Measurements from ENCODE around the gene GNG13. TPM values are rescaled to one million over a fixed set of nuclear protein-coding genes. Genes with fewer than 3 reads are reported as not detected.
"Not testable (repeated sequence)": the region's sequence is repeated elsewhere in the genome, so short reads cannot be mapped to it uniquely, and the experiment has no call there.

GNG13 gene
- total RNA-seq, 1 donor from 2014 or later = not detected

GRCh38 chr16:778447-778846, 22.1 kb downstream of the GNG13 start:
- DNase-seq (ENCODE audit: low spot score) = no peak

- DNase-seq (ENCODE audit: low spot score) = no peak
Measured at GRCh38 chr16:777826-778225, 22.7 kb downstream of the GNG13 start.

GRCh38 chr16:776824-777223, 23.7 kb downstream of the GNG13 start:
- no peak for DNase-seq (ENCODE audit: low spot score)

GRCh38 chr16:776298-776697, 24.2 kb downstream of the GNG13 start:
- not testable (repeated sequence) for DNase-seq (ENCODE audit: low spot score)

GRCh38 chr16:775236-775796, 25.2 kb downstream of the GNG13 start:
- no peak for DNase-seq (ENCODE audit: low spot score)

GRCh38 chr16:774086-775001, 26.2 kb downstream of the GNG13 start:
- DNase-seq (ENCODE audit: low spot score) = no peak

- no peak for DNase-seq (ENCODE audit: low spot score)
Measured at GRCh38 chr16:772959-773358, 27.6 kb downstream of the GNG13 start.

- no peak for DNase-seq (ENCODE audit: low spot score)
Measured at GRCh38 chr16:770411-770810, 30.1 kb downstream of the GNG13 start.

- DNase-seq (ENCODE audit: low spot score) = no peak
Measured at GRCh38 chr16:769934-770333, 30.6 kb downstream of the GNG13 start.

- no peak for DNase-seq (ENCODE audit: low spot score)
Measured at GRCh38 chr16:769184-769784, 31.2 kb downstream of the GNG13 start.

- DNase-seq (ENCODE audit: low spot score) = no peak
Measured at GRCh38 chr16:768428-768827, 32.1 kb downstream of the GNG13 start.

- no peak for DNase-seq (ENCODE audit: low spot score)
Measured at GRCh38 chr16:767743-768235, 32.7 kb downstream of the GNG13 start.

GRCh38 chr16:766820-767640, 33.5 kb downstream of the GNG13 start:
- no peak for DNase-seq (ENCODE audit: low spot score)

GRCh38 chr16:766008-766819, 34.3 kb downstream of the GNG13 start:
- no peak for DNase-seq (ENCODE audit: low spot score)

GRCh38 chr16:765488-765865, 35.1 kb downstream of the GNG13 start:
- no peak for DNase-seq (ENCODE audit: low spot score)

- no peak for DNase-seq (ENCODE audit: low spot score)
Measured at GRCh38 chr16:764848-765487, 35.6 kb downstream of the GNG13 start.

GRCh38 chr16:764184-764750, 36.3 kb downstream of the GNG13 start:
- DNase-seq (ENCODE audit: low spot score) = no peak

- DNase-seq (ENCODE audit: low spot score) = no peak
Measured at GRCh38 chr16:763369-764183, 37.0 kb downstream of the GNG13 start.

GRCh38 chr16:762595-763268, 37.8 kb downstream of the GNG13 start:
- DNase-seq (ENCODE audit: low spot score) = no peak

Data from mucosa of gallbladder (tissue), 1 donor.